Non-pigmented ciliary epithelial cell (primary cell): ENCODE measurements around the gene RPL29.
"Not testable (repeated sequence)": the region's sequence is repeated elsewhere in the genome, so short reads cannot be mapped to it uniquely, and the experiment has no call there.

Experiments used
- DNase-seq: peaks from one replicate; pipeline ENCODE4 v3.0.0-alpha.2; 2010; ENCODE audit warnings: low read depth

Gene RPL29

GRCh38 chr3:51995346-51996163 lies at the start of gene RPL29:
Gene RPL29, minus strand, starts transcription at chr3:51995895. Its CDS starts 434 bp downstream, at chr3:51995461.
- peak; percentile 81 for DNase-seq

- no peak for DNase-seq
Measured at GRCh38 chr3:52044869-52045619, 49.3 kb upstream of the RPL29 start.

- DNase-seq, result no peak
Measured at GRCh38 chr3:52043750-52044149, 48.1 kb upstream of the RPL29 start.

GRCh38 chr3:52043039-52043438 lies 47.3 kb upstream of the RPL29 start:
- DNase-seq, result not testable (repeated sequence)

- DNase-seq, result no peak
Measured at GRCh38 chr3:52041118-52041731, 45.5 kb upstream of the RPL29 start.

GRCh38 chr3:52040600-52040999 lies 44.9 kb upstream of the RPL29 start:
- no peak for DNase-seq

GRCh38 chr3:52039846-52040245 lies 44.2 kb upstream of the RPL29 start:
- no peak for DNase-seq

- no peak for DNase-seq
Measured at GRCh38 chr3:52039426-52039825, 43.7 kb upstream of the RPL29 start.

- DNase-seq, result no peak
Measured at GRCh38 chr3:52038227-52038626, 42.5 kb upstream of the RPL29 start.

- DNase-seq, result no peak
Measured at GRCh38 chr3:52037291-52037690, 41.6 kb upstream of the RPL29 start.

- no peak for DNase-seq
Measured at GRCh38 chr3:52036829-52037228, 41.1 kb upstream of the RPL29 start.

GRCh38 chr3:52036222-52036694 lies 40.6 kb upstream of the RPL29 start:
- DNase-seq, result no peak

- no peak for DNase-seq
Measured at GRCh38 chr3:52034651-52035050, 39.0 kb upstream of the RPL29 start.

- no peak for DNase-seq
Measured at GRCh38 chr3:52034212-52034611, 38.5 kb upstream of the RPL29 start.

GRCh38 chr3:52033748-52034147 lies 38.1 kb upstream of the RPL29 start:
- not testable (repeated sequence) for DNase-seq

GRCh38 chr3:52032702-52033408 lies 37.2 kb upstream of the RPL29 start:
- DNase-seq, result no peak

GRCh38 chr3:52031896-52032295 lies 36.2 kb upstream of the RPL29 start:
- DNase-seq, result no peak

- no peak for DNase-seq
Measured at GRCh38 chr3:52030714-52031310, 35.1 kb upstream of the RPL29 start.

GRCh38 chr3:52029535-52029934 lies 33.8 kb upstream of the RPL29 start:
- no peak for DNase-seq

- no peak for DNase-seq
Measured at GRCh38 chr3:52029053-52029452, 33.4 kb upstream of the RPL29 start.

GRCh38 chr3:52028572-52028971 lies 32.9 kb upstream of the RPL29 start:
- no peak for DNase-seq

- DNase-seq, result no peak
Measured at GRCh38 chr3:52026041-52026440, 30.3 kb upstream of the RPL29 start.
